ENCODE data around the gene RBBP8NL.
A peak's percentile ranks its signal among the peaks of the same experiment; 100 is the strongest.

Gene RBBP8NL

DNA sequence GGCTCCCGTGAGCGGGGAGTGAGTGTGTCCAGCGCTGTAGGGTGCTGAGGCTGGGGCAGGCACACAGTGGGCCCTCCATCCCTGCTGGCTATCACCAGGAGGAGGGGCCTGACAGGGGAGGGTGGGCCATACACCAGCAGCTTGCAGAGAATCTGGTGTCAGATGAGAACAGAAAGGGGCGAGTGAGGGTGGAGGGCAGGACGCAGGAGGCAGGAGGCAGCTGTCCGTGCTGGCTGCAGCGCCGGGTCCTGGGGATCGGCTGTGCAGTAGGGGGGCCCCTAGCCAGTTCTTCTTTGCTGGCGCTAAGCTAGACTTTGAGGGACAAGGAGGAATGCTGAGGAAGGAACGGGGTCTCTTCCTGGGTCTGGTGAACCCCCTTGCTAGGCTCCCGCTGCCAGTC is 18.7 kb downstream of the RBBP8NL start:
- no peak for DNase-seq (ENCODE audit: low read depth in 3 of 3)

DNA sequence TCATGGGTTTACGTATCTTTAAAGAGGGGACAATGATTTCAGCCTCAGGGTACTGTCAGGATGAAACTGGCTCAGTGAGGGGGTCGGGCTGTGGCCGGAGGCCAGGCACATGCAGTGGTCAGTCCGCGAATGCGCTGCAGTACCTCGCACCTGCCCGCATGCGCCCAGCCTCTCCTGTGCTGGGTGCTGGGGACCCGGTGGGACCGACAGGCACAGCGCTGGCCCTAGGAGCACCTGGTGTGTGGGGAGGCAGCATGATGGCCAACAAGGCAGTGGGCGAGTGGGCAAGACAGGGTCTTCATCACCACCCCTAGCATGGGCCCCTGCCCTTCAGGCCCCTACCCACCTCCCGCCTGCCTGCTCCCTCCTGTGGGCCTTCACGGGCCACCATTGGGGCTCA is 19.3 kb downstream of the RBBP8NL start:
- no peak for DNase-seq (ENCODE audit: low read depth in 3 of 3)

- DNase-seq (ENCODE audit: low read depth in 3 of 3) = peak; percentile 81 to 91 (median 82)
These were observed 19.9 kb downstream of the RBBP8NL start, which contains the start of gene CABLES2 for GRCh38 chr20:62407221-62407992. CABLES2 (minus strand) TSS chr20:62407285; CDS start chr20:62407276, 9 bp downstream.

- DNase-seq (ENCODE audit: low read depth in 3 of 3) = no peak
These were observed 20.6 kb downstream of the RBBP8NL start for GRCh38 chr20:62406635-62407176.

DNA sequence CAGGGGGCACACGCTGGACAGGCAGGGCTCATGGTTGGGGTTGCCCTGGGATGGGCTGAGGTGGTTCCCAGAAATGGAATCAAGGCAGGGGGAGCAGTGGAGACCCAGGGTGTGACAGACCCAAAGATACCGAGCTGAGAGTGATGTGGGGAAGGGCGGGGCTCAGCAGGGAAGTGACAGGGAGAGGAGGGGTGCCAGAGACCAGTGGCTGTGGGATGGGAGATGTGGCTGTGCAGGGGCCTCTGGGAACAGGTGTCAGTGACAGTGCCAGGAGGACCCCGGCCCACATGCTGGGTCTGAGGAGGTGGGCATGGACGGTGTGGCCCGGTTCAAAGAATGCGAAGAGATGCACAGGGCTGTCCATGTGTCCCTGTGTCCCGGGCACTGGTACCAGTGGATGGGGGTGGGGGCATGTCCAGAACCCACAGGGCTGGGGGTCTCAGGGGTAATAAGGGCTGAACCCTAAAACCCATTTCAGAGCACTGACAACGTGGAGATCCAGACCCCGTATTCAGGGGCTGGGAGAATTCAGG is 21.3 kb downstream of the RBBP8NL start:
- DNase-seq (ENCODE audit: low read depth in 3 of 3) = no peak

DNA sequence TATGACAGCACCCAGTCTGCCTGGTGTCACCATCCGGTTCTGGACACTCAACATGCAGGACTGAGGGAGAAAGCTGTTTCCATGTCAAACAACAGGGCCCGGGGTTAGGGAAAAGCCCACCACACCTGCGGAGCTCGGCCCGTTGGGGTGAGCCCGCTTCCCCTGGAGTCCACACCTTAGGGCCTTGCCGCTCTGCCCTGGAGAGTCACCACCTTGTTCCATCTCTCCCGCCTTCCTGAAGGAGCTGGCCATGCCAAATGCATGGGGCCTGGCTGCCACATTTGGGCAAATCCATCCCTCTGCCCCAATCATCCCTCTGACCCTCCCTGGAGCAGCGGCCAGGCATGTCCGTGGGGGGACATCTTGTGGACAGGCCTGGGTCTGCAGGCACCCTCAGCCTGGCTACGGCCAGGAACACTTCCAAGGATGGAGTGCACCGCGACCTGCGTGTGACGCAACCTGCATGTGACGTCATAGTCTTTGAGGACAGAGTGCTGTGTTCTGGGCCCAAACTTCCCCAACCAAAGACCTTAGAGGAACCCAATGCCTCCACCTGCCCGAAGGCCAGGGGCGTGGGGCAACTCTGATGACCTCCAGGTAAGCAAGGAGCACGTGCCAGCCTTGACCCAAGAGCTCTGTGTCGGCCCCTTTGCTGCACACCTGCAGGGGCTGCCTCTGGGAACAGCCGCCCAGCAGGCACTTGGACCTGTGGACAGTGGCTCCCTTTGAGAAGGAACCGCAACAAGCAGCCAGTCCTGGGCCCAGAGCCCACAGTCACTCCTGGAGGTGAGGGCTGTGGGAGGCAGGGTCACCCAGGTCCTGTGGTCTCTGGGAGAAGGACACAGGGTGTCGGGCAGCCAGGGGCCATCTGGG is 22.0 kb downstream of the RBBP8NL start:
- no peak for DNase-seq (ENCODE audit: low read depth in 3 of 3)

DNA sequence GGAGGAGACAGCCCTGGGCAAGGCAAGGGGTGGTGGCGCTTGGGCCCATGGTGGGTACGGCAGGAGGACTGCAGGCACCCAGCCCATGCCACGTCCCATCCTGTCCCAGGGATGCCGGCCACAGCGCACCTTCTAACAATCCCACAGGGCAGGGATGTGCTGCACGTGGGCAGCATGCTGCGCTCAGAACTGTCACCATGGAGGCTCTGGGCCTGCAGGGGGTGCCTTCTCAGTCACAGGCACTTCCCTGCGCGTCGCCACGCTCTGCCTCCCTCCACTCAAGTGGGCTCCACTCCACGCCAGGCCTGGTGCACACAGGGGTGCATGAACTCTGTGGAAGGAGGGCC is 22.6 kb downstream of the RBBP8NL start:
- no peak for DNase-seq (ENCODE audit: low read depth in 3 of 3)

- DNase-seq (ENCODE audit: low read depth in 3 of 3) = no peak
These were observed 23.1 kb downstream of the RBBP8NL start for GRCh38 chr20:62404112-62404665.

DNA sequence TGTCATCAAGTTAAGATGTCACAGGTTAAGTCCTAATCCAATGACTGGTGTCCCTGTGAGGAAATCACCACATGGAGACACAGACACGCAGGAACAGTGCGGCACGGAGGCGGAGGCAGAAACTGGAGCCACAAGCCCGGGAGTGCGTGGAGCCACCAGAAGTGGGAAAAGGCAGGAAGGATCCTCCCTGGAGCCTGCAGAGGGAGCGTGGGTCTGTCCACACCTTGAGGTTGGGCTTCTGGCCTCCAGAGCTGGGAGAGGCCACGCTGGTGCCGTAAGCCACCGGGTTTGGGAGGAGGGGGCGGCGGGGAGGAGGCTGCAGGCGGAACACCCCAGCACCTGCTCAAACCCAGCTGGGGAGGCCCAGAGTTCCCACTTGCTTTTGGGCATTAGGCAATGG is 24.0 kb downstream of the RBBP8NL start:
- no peak for DNase-seq (ENCODE audit: low read depth in 3 of 3)

DNA sequence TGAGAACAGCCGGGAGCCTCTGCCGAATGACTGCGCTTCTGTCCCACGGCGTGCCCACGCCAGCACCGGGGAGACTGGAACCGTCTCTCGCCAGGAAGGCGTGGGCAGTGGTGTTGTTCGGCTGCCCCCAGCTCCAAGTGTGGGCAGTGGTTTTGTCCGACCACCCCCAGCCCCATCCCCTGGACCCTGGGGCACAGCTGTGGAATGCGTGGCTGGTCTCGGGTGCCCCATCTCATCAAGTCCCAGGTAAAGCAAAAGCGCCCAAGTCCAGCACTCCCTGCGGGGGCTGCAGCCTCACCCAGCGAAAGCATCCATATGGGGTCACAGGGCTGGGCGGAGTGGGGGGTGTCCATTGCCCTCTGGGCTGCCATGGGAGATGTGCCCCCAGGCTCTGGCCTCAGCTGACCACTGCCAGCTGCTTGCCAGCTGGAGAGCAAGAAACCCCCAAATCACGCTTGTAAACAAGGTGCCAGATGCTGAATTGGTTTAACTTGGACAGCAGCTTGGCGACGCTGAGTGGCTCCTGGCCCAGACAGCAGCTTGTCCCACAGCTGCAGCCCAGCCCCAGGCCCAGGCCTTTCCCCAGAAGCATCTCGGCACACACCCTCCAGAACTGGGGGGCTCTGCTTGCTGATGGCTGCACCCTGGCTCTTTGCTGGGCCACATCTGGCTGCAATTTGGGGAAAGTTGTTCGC is 24.7 kb downstream of the RBBP8NL start:
- no peak for DNase-seq (ENCODE audit: low read depth in 3 of 3)

GRCh38 chr20:62401331-62401779 is 26.0 kb downstream of the RBBP8NL start:
- no peak for DNase-seq (ENCODE audit: low read depth in 3 of 3)

GRCh38 chr20:62400541-62400940 is 26.8 kb downstream of the RBBP8NL start:
- DNase-seq (ENCODE audit: low read depth in 3 of 3) = no peak

DNA sequence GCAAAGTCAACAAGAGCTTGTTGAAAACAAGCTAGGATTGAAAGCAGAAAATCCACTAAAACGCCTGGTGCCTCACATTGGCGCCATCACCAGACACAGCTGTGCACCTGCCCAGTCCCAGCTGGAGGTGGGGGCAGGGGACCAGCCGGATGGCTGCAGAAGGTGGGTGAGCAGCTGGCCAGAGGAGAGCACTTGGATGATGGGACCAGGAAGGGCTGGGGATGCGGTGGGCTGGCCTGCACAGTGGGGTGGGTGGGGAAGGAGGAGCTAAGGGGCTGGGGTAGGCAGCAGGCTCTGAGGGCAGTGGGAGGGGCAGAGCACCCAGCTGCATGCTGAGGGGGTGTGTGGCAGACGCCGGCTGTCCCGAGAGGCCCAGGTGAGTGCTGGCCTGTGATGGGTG is 27.3 kb downstream of the RBBP8NL start:
- DNase-seq (ENCODE audit: low read depth in 3 of 3) = no peak

DNA sequence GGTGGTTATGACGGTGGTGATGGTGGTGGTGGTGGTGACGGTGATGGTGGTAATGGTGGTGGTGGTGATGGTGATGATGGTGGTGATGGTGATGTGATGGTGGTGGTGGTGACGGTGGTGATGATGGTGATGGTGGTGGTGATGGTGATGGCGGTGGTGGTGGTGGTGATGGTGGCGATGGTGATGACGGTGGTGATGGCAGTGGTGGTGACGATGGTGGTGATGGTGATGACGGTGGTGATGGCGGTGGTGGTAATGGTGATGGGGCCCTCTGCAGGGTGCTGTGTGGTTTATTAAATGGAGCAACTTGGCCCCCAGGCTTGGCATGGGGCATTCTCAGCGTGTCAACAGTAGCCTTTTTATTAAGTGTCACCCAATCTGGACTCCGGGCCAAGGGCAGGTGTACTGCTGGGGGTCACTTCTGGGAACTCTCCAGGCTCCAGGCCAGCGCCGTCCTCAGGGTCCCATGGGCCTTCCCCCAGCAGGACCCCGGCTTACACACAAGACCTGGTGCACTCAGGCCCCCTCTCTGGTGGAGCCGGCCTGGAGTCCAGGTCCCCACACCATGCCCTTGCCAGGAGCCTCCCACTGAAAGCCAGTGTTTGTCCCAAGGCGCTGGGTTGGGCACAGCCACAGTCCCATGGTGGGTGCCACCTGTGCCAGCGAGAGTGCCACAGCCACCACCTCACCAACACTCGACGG is 29.1 kb downstream of the RBBP8NL start:
- no peak for DNase-seq (ENCODE audit: low read depth in 3 of 3)

DNA sequence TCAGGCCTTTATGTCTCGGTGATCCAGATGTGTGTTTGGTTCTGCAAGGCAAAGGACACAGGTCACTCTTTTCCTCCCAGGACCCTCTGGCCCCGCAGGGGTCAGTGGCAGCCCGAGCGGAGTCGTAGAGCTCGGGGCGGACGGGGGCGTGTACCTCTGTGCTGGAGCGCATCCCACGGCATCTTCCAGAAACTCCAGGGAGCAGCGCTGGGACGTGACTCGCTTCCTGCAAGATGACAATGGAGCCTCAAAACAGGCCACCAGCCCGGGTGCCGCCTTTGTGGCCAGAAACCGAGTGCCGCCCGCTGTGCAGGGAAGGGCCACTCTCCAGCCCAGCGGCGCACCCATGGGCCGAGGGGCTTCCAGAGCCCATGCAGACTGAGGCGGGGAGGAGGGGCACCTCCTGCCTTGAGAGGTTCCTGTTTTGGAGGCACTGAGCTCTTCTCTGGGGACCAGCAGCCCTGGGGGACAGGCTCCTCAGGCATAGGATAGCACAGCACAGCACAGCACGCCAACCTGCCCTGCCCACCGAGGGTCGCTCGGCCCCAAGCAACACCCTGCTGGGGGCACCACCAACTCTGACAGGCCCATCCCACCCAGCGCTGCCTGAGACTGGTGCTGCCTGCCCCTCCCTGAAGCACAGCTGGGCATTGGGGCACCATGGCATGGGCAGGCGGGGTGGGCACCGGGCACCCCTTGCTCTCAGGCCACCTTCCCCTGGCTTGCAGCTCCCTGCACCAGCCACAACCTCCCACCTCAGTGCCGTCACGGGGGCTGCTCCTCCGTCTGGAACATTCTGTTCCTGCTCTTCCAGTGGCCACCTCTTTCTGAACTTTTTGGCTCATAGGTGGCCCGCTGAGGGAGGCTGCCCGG is 30.7 kb downstream of the RBBP8NL start:
- no peak for DNase-seq (ENCODE audit: low read depth in 3 of 3)

GRCh38 chr20:62395311-62396242 is 31.8 kb downstream of the RBBP8NL start:
- DNase-seq (ENCODE audit: low read depth in 3 of 3) = no peak

- DNase-seq (ENCODE audit: low read depth in 3 of 3) = no peak
These were observed 32.8 kb downstream of the RBBP8NL start for GRCh38 chr20:62394248-62395245.
